H1 (cell line): Measurements from ENCODE around the gene TP73. TPM values are rescaled to one million over a fixed set of nuclear protein-coding genes. Genes with fewer than 3 reads are reported as not detected.

Experiments
- CTCF ChIA-PET: fragments of 300-600 bp; sonication (Branson Sonifier 250); formaldehyde crosslinking; loops from one replicate; lab custom pipeline; 2021; ENCODE audit not compliant: partially characterized antibody; lab: Charles Lee
- POLR2A ChIA-PET: fragments of 300-600 bp; sonication (Branson Sonifier 250); formaldehyde crosslinking; loops from one replicate; lab custom pipeline; 2021; ENCODE audit warnings: inconsistent platforms; ENCODE audit not compliant: partially characterized antibody; lab: Charles Lee
- DNase-seq, 2 experiments: peaks; one replicate each; pipeline versions ENCODE4 v3.0.0 to v3.0.0-alpha.2; 2010 to 2022; ENCODE audit warnings: low spot score in 2 of 2, low read depth in 1 of 2, mixed read lengths in 1 of 2
- FAIRE-seq: peaks from 2 replicates; lab custom pipeline; 2011; peaks lifted over from hg19 to GRCh38; lab: Jason Lieb, UNC
- H2AFZ ChIP-seq: 2 replicates; pipeline ENCODE4 v1.8.1; 2012; ENCODE audit warnings: low read length, inconsistent platforms
- H2AK5ac ChIP-seq: 2 replicates; pipeline ENCODE4 v1.6.1; 2013; ENCODE audit warnings: low read depth, low read length
- H2BK120ac ChIP-seq: replicated peaks from 2 replicates; pipeline ENCODE3; 2013; ENCODE audit warnings: low read depth, low read length, inconsistent platforms
- H2BK12ac ChIP-seq: 2 replicates; pipeline ENCODE4 v1.6.1; 2013; ENCODE audit warnings: low read depth, low read length
- H2BK15ac ChIP-seq: 2 replicates; pipeline ENCODE4 v1.6.1; 2013; ENCODE audit warnings: low read length
- H2BK20ac ChIP-seq: 2 replicates; pipeline ENCODE4 v1.6.1; 2013; ENCODE audit warnings: low read length
- H2BK5ac ChIP-seq: 2 replicates; pipeline ENCODE4 v1.6.1; 2013; ENCODE audit warnings: low read depth, low read length
- H3K14ac ChIP-seq: 2 replicates; pipeline ENCODE4 v1.6.1; 2013; ENCODE audit warnings: inconsistent platforms; ENCODE audit not compliant: insufficient read length
- H3K18ac ChIP-seq: 2 replicates; pipeline ENCODE4 v1.6.1; 2013; ENCODE audit warnings: low read length; ENCODE audit errors: extremely low read depth
- H3K23ac ChIP-seq: 2 replicates; pipeline ENCODE4 v1.6.1; 2013; ENCODE audit warnings: inconsistent platforms; ENCODE audit not compliant: insufficient read length
- H3K23me2 ChIP-seq: 2 replicates; pipeline ENCODE4 v1.6.1; 2013; ENCODE audit warnings: low read depth, low read length
- H3K27ac ChIP-seq: 2 replicates; pipeline ENCODE4 v1.6.1; 2011; ENCODE audit warnings: low read depth, low read length, inconsistent platforms
- H3K27me3 ChIP-seq, 4 experiments: replicated peaks in 1 of 4; 1 replicate in 1 of 4; 2 replicates in 3 of 4; pipeline versions ENCODE4 v1.6.1 to v1.8.1; 2011 to 2013; ENCODE audit warnings: low read length in 3 of 4, mild to moderate bottlenecking in 3 of 4, inconsistent platforms in 2 of 4, mixed read lengths in 2 of 4, moderate library complexity in 1 of 4; ENCODE audit not compliant: control insufficient read depth in 3 of 4, insufficient read depth in 3 of 4; ENCODE audit errors: extremely low read depth in 1 of 4
- H3K36me3 ChIP-seq, 4 experiments: 2 replicates each; pipeline versions ENCODE4 v1.6.1 to v1.8.1; 2011 to 2013; ENCODE audit warnings: mild to moderate bottlenecking in 4 of 4, low read length in 3 of 4, moderate library complexity in 2 of 4, control low read depth in 1 of 4, inconsistent platforms in 1 of 4; ENCODE audit not compliant: insufficient read depth in 4 of 4, control insufficient read depth in 2 of 4
- H3K4ac ChIP-seq: replicated peaks from 2 replicates; pipeline ENCODE3; 2013; ENCODE audit warnings: low read length, low read depth, mixed read lengths, inconsistent platforms; ENCODE audit not compliant: insufficient read length
- H3K4me1 ChIP-seq, 4 experiments: replicated peaks in 1 of 4; 1 replicate in 1 of 4; 2 replicates in 3 of 4; pipeline versions ENCODE4 v1.6.1 to v1.8.1; 2011 to 2013; ENCODE audit warnings: low read length in 3 of 4, inconsistent platforms in 2 of 4, mixed read lengths in 1 of 4; ENCODE audit not compliant: insufficient read depth in 4 of 4, control insufficient read depth in 3 of 4
- H3K4me2 ChIP-seq, 2 experiments: 2 replicates each; pipeline versions ENCODE4 v1.6.1 to v1.8.1; 2011 to 2013; ENCODE audit warnings: low read depth in 2 of 2, low read length in 2 of 2, control low read depth in 1 of 2, inconsistent platforms in 1 of 2, mild to moderate bottlenecking in 1 of 2; ENCODE audit not compliant: insufficient read depth in 1 of 2
- H3K4me3 ChIP-seq, 4 experiments: fragments of 200-600, 300-600 bp in 1 of 4; sonication (generic), shearing (Covaris generic), sonication (Bioruptor Twin) in 1 of 4; 2 replicates each; pipeline versions ENCODE4 v1.5.1 to v1.8.1; 2011 to 2016; ENCODE audit warnings: low read length in 4 of 4, low read depth in 3 of 4, control low read depth in 2 of 4, inconsistent platforms in 2 of 4, mild to moderate bottlenecking in 2 of 4, mixed read lengths in 1 of 4, moderate library complexity in 1 of 4; ENCODE audit not compliant: insufficient read depth in 2 of 4; ENCODE audit errors: extremely low read depth in 1 of 4
- H3K56ac ChIP-seq: replicated peaks from 2 replicates; pipeline ENCODE3; 2013; ENCODE audit warnings: low read depth, mild to moderate bottlenecking, mixed read lengths, low read length, inconsistent platforms; ENCODE audit not compliant: insufficient read length
- H3K79me1 ChIP-seq: 2 replicates; pipeline ENCODE4 v1.6.1; 2013; ENCODE audit warnings: low read depth, low read length, control low read depth
- H3K79me2 ChIP-seq, 2 experiments: 2 replicates each; pipeline versions ENCODE4 v1.6.1 to v1.8.1; 2012 to 2013; ENCODE audit warnings: low read length in 2 of 2, mild to moderate bottlenecking in 2 of 2, inconsistent platforms in 1 of 2; ENCODE audit not compliant: insufficient read depth in 2 of 2, control insufficient read depth in 1 of 2
- H3K9ac ChIP-seq, 4 experiments: replicated peaks in 1 of 4; 1 replicate in 1 of 4; 2 replicates in 3 of 4; pipeline versions ENCODE4 v1.6.1 to v1.8.1; 2011 to 2013; ENCODE audit warnings: low read depth in 3 of 4, low read length in 3 of 4, control low read depth in 2 of 4, mild to moderate bottlenecking in 2 of 4, moderate library complexity in 2 of 4, inconsistent platforms in 1 of 4; ENCODE audit errors: extremely low read depth in 1 of 4
- H3K9me3 ChIP-seq, 2 experiments: 2 replicates each; pipeline versions ENCODE4 v1.6.1 to v1.8.1; 2012 to 2013; ENCODE audit warnings: mild to moderate bottlenecking in 2 of 2, moderate library complexity in 2 of 2, control low read depth in 1 of 2, inconsistent platforms in 1 of 2, low read depth in 1 of 2, low read length in 1 of 2, mixed read lengths in 1 of 2; ENCODE audit not compliant: insufficient read depth in 2 of 2
- H4K20me1 ChIP-seq, 2 experiments: replicated peaks in 1 of 2; 2 replicates each; pipeline versions ENCODE3 to v1.8.1; 2011 to 2013; ENCODE audit warnings: inconsistent platforms in 2 of 2, low read length in 2 of 2, mild to moderate bottlenecking in 1 of 2; ENCODE audit not compliant: insufficient read depth in 2 of 2, control insufficient read depth in 1 of 2
- H4K5ac ChIP-seq: 2 replicates; pipeline ENCODE4 v1.6.1; 2013; ENCODE audit warnings: low read length, low read depth, mixed read lengths, inconsistent platforms; ENCODE audit not compliant: insufficient read length
- H4K8ac ChIP-seq: 2 replicates; pipeline ENCODE4 v1.8.0; 2013; ENCODE audit warnings: mild to moderate bottlenecking, moderate library complexity, low read length, inconsistent platforms; ENCODE audit not compliant: insufficient read depth; ENCODE audit errors: extremely low read depth
- H4K91ac ChIP-seq: replicated peaks from 2 replicates; pipeline ENCODE3; 2013; ENCODE audit warnings: low read length, mixed read lengths, inconsistent platforms; ENCODE audit not compliant: insufficient read length
- ASH2L ChIP-seq: fragments of 200-600, 300-600 bp; sonication (generic); IDR thresholded peaks from one replicate; pipeline ENCODE4 v1.7.1; 2017; ENCODE audit warnings: low read length
- BCL11A ChIP-seq, 2 experiments: IDR thresholded peaks; one replicate each; pipeline ENCODE4 v1.6.1; 2011; ENCODE audit warnings: low read depth in 2 of 2, low read length in 2 of 2, mild to moderate bottlenecking in 2 of 2
- CBX8 ChIP-seq: fragments of 300-800, 300-1000 bp; sonication (generic); IDR thresholded peaks from 2 replicates; pipeline ENCODE4 v1.7.1; 2016; ENCODE audit warnings: low read depth, low read length, borderline replicate concordance
- CREB1 ChIP-seq: IDR thresholded peaks from 2 replicates; pipeline ENCODE4 v1.6.1; 2012; ENCODE audit warnings: inconsistent platforms
- EGR1 ChIP-seq: IDR thresholded peaks from 2 replicates; pipeline ENCODE4 v1.6.1; 2011; ENCODE audit warnings: low read depth, low read length, borderline replicate concordance
- EZH2 ChIP-seq: fragments of 200-600 bp; sonication (generic); IDR thresholded peaks from 2 replicates; pipeline ENCODE4 v1.7.1; 2012; ENCODE audit warnings: low read depth, mild to moderate bottlenecking, moderate library complexity, low read length, inconsistent platforms; ENCODE audit not compliant: severe bottlenecking
- FOSL1 ChIP-seq: IDR thresholded peaks from 2 replicates; pipeline ENCODE4 v1.6.1; 2011; ENCODE audit warnings: mild to moderate bottlenecking, low read depth, low read length, moderate library complexity; ENCODE audit not compliant: insufficient read depth
- HDAC6 ChIP-seq: IDR thresholded peaks from one replicate; pipeline ENCODE4 v1.7.1; 2012; ENCODE audit warnings: low read depth, mild to moderate bottlenecking, inconsistent platforms, low read length, moderate library complexity
- SIN3A ChIP-seq, 2 experiments: IDR thresholded peaks in 1 of 2; conservative IDR thresholded peaks in 1 of 2; 2 replicates each; pipeline ENCODE4 v1.6.1; 2011 to 2012; ENCODE audit warnings: low read length in 2 of 2, improper control_type of control experiment in 1 of 2, low read depth in 1 of 2, mild to moderate bottlenecking in 1 of 2
- TEAD4 ChIP-seq: IDR thresholded peaks from 2 replicates; pipeline ENCODE4 v1.6.1; 2012; ENCODE audit warnings: low read depth, low read length, inconsistent platforms, mixed read lengths
- YY1 ChIP-seq: IDR thresholded peaks from 2 replicates; pipeline ENCODE4 v1.6.1; 2011; ENCODE audit warnings: low read depth, mild to moderate bottlenecking, low read length
- WGBS, 2 experiments: shearing (Covaris generic) in 1 of 2; methylation state at CpG; one replicate each; pipeline versions ENCODE4 v1.1.6 to v1.1.7; 2013 to 2015; ENCODE audit warnings: low lambda C conversion rate in 2 of 2, mixed read lengths in 2 of 2, inconsistent platforms in 1 of 2, low coverage in 1 of 2, missing lambda C conversion rate in 1 of 2; ENCODE audit not compliant: insufficient replicate concordance in 2 of 2, insufficient coverage in 1 of 2, insufficient read length in 1 of 2; ENCODE audit errors: extremely low coverage in 1 of 2, missing lambda C conversion rate in 1 of 2; 5-methylcytosine and 5-hydroxymethylcytosine counted together
- polyA plus RNA-seq, 7 experiments: library from polyadenylated mRNA; depleted of rRNA in 3 of 7; stranded (reverse) in 5 of 7; unstranded in 2 of 7; fragments of >200 nt in 5 of 7; fragments of 200-250 nt in 2 of 7; gene quantifications; 1 replicate in 5 of 7; 2 replicates in 1 of 7; 4 replicates in 1 of 7; pipeline versions ENCODE4 v1.2.1 to v1.2.3, GENCODE V29; 2011 to 2013; ENCODE audit warnings: missing spikeins in 2 of 7, mixed read lengths in 2 of 7
- total RNA-seq: library from RNA; stranded (reverse); fragmentation: NEBNext Ultra II Directional; extraction: Animal tissue kit (Norgen Biotek cat#: 25700); gene quantifications from 2 replicates; pipeline ENCODE4 v1.2.1, GENCODE V29; 2021
- TF ChIP-seq, protein P1 (sequence below): IDR thresholded peaks from 2 replicates; pipeline ENCODE4 v1.6.1; 2011; ENCODE audit warnings: low read depth, mild to moderate bottlenecking, low read length; ENCODE audit not compliant: insufficient read depth

The TP73 gene
- total and polyA plus RNA-seq, 2 of the 8 experiments (the other 6 are each of a cell fraction or from before 2014, with no cell fraction given): 2.6 to 3.1 TPM

DNA sequence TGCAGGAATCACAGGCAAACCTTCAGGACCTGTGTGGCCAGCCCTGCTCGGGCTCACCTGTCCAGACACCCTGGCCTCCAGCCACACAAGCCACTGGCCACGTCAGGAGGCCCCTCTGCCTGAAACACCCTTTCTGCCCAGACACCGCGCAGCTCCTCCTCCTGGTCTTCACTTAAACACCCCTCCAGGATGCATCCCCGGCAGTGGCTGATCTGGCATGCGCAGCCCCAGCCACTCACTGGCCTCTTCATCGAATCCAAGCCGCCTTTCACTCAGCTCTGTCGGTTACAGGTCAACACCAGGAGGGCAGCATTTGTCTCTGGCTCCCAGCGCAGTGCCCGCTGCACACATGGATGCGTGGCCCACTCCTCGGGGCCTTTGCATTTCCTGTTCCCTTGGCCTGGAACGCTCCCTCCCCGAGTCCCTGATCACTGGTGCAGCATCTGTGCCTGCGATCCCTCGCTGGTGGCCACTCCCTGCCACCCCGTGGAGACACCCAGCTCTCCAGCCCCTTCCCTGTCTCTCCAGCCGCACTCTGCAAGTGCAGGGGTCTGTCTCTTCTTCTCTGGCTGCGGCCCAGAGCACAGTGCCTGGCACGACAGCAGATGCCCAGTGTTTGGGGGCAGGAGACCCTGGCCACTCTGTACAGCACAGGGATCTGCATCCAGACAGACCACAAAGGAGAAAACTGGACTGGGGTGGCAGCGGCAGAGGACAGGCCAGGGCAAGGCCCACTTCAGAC, 18.1 kb upstream of the TP73 start:
- no peak for DNase-seq
- TF ChIP-seq TEAD4 (no peak), ASH2L (no peak), CREB1 (no peak), FOSL1 (no peak), SIN3A (conservative IDR thresholded peaks at IDR 0.05 in 1 of 2, IDR thresholded peaks at IDR 0.05 in 1 of 2; ENCODE audit: low read depth in 1 of 2, low read length in 2 of 2) (no peak), EZH2 (no peak), YY1 (no peak), CBX8 (no peak), BCL11A (IDR thresholded peaks at IDR 0.05; ENCODE audit: low read depth in 2 of 2, low read length in 2 of 2) (no peak), HDAC6 (no peak), EGR1 (no peak)
- TF ChIP-seq, protein P1, sequence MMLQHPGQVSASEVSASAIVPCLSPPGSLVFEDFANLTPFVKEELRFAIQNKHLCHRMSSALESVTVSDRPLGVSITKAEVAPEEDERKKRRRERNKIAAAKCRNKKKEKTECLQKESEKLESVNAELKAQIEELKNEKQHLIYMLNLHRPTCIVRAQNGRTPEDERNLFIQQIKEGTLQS: no peak

More for the DNA sequence above, 18.1 kb upstream of the TP73 start:
- Histone ChIP-seq H2BK12ac (no peak overlapping the region), H2BK15ac (no peak overlapping the region), H3K56ac (no peak overlapping the region), H2AK5ac (no peak overlapping the region), H3K79me2 (no peaks in the 10 kb centered on the region), H2BK20ac (no peak overlapping the region), H2AFZ (no peak overlapping the region), H3K36me3 (peaks cover 6 to 35% (median 11%) of the 10 kb centered on the region in 4 experiments), H3K23ac (no peak overlapping the region), H3K9me3 (no peaks in the 10 kb centered on the region), H3K23me2 (no peaks in the 10 kb centered on the region), H3K18ac (no peak overlapping the region), H4K8ac (no peak overlapping the region; the same call in 1 of the 2 replicates), H3K9ac (no peak overlapping the region), H3K4ac (no peak overlapping the region), H3K79me1 (no peaks in the 10 kb centered on the region), H3K4me1 (peaks cover 0 to 10% (median 2%) of the 10 kb centered on the region in 4 experiments; a peak in 3 of 7 replicates), H2BK120ac (no peak overlapping the region), H3K27ac (no peak overlapping the region), H3K4me3 (no peak overlapping the region), H2BK5ac (no peak overlapping the region), H3K14ac (no peak overlapping the region), H4K20me1 (peaks cover 4 to 11% of the 10 kb centered on the region in 2 experiments), H4K5ac (no peak overlapping the region), H3K4me2 (no peak overlapping the region), H4K91ac (no peak overlapping the region), H3K27me3 (no peaks in the 10 kb centered on the region)
- ChIA-PET POLR2A (interaction anchor here (1.6 kb wide), 1 partner anchor 13 kb away, joined by 5 read pairs; no protein-coding TSS in a partner anchor), CTCF (interaction anchor here (0.9 to 1.5 kb wide), 5 partner anchors 9 to 202 kb away, joined by 3 to 4 read pairs (median 3); no protein-coding TSS in a partner anchor)
- no peak for FAIRE-seq
- 92% methylated on average over 20 of the region's 22 CpGs; no CpG with 5 or more reads in 1 of the 2 experiments for WGBS, 2 experiments
